ENCODE measurements around the gene LHFPL3.

Gene LHFPL3

GRCh38 chr7:104859754-104860426 is 531.5 kb downstream of the LHFPL3 start:
- no peak for TF ChIP-seq CTCF (IDR thresholded peaks at IDR 0.05)
- no peak for DNase-seq
- peaks cover 35% of the 10 kb centered on the region for H3K27me3 Mint-ChIP-seq (ENCODE audit: low read depth, poor library complexity)

GRCh38 chr7:104861729-104862390 is 533.5 kb downstream of the LHFPL3 start:
- H3K36me3 Mint-ChIP-seq (ENCODE audit: low read depth) = no peaks in the 10 kb centered on the region

More at GRCh38 chr7:104859754-104860426, 531.5 kb downstream of the LHFPL3 start:
- no peak overlapping the region for H3K4me3 Mint-ChIP-seq
- H3K4me1 Mint-ChIP-seq = no peaks in the 10 kb centered on the region
- no peak overlapping the region for H3K27ac Mint-ChIP-seq
- no peaks in the 10 kb centered on the region for H3K36me3 Mint-ChIP-seq (ENCODE audit: low read depth)
- H3K9me3 Mint-ChIP-seq = peaks cover 17% of the 10 kb centered on the region

GRCh38 chr7:104862719-104863118 is 534.3 kb downstream of the LHFPL3 start:
- peak; percentile 33 for TF ChIP-seq CTCF (IDR thresholded peaks at IDR 0.05)
- Mint-ChIP-seq H3K27ac (no peak overlapping the region), H3K27me3 (ENCODE audit: low read depth, poor library complexity) (peaks cover 37% of the 10 kb centered on the region), H3K9me3 (peaks cover 28% of the 10 kb centered on the region), H3K4me1 (no peaks in the 10 kb centered on the region), H3K4me3 (no peak overlapping the region), H3K36me3 (ENCODE audit: low read depth) (no peaks in the 10 kb centered on the region)
- peak; percentile 16 for DNase-seq

More at GRCh38 chr7:104861729-104862390, 533.5 kb downstream of the LHFPL3 start:
- peaks cover 39% of the 10 kb centered on the region for H3K27me3 Mint-ChIP-seq (ENCODE audit: low read depth, poor library complexity)
- H3K27ac Mint-ChIP-seq = no peak overlapping the region
- no peaks in the 10 kb centered on the region for H3K4me1 Mint-ChIP-seq
- peaks cover 28% of the 10 kb centered on the region for H3K9me3 Mint-ChIP-seq
- no peak for TF ChIP-seq CTCF (IDR thresholded peaks at IDR 0.05)
- DNase-seq = no peak
- no peak overlapping the region for H3K4me3 Mint-ChIP-seq

- Mint-ChIP-seq H3K27ac (no peak overlapping the region), H3K9me3 (peaks cover 5% of the 10 kb centered on the region), H3K36me3 (ENCODE audit: low read depth) (no peaks in the 10 kb centered on the region), H3K27me3 (ENCODE audit: low read depth, poor library complexity) (peaks cover 16% of the 10 kb centered on the region), H3K4me1 (no peaks in the 10 kb centered on the region), H3K4me3 (no peak overlapping the region)
- no peak for TF ChIP-seq CTCF (IDR thresholded peaks at IDR 0.05)
- no peak for DNase-seq
Measured at GRCh38 chr7:104873401-104873800, 545.0 kb downstream of the LHFPL3 start.

GRCh38 chr7:104878577-104878976 is 550.2 kb downstream of the LHFPL3 start:
- Mint-ChIP-seq H3K9me3 (peaks cover 44% of the 10 kb centered on the region), H3K4me1 (peaks cover 14% of the 10 kb centered on the region), H3K27ac (no peak overlapping the region), H3K27me3 (ENCODE audit: low read depth, poor library complexity) (peaks cover 14% of the 10 kb centered on the region), H3K4me3 (no peak overlapping the region), H3K36me3 (ENCODE audit: low read depth) (no peaks in the 10 kb centered on the region)
- TF ChIP-seq CTCF (IDR thresholded peaks at IDR 0.05) = no peak
- no peak for DNase-seq
